H1 (cell line): Measurements from ENCODE around the gene RSU1. TPM values are rescaled to one million over a fixed set of nuclear protein-coding genes. Genes with fewer than 3 reads are reported as not detected.

ENCODE experiments used
- CTCF ChIA-PET: fragments of 300-600 bp; sonication (Branson Sonifier 250); formaldehyde crosslinking; loops from one replicate; lab custom pipeline; 2021; ENCODE audit not compliant: partially characterized antibody; lab: Charles Lee
- POLR2A ChIA-PET: fragments of 300-600 bp; sonication (Branson Sonifier 250); formaldehyde crosslinking; loops from one replicate; lab custom pipeline; 2021; ENCODE audit warnings: inconsistent platforms; ENCODE audit not compliant: partially characterized antibody; lab: Charles Lee
- DNase-seq, 2 experiments: peaks; one replicate each; pipeline versions ENCODE4 v3.0.0 to v3.0.0-alpha.2; 2010 to 2022; ENCODE audit warnings: low spot score in 2 of 2, low read depth in 1 of 2, mixed read lengths in 1 of 2
- FAIRE-seq: peaks from 2 replicates; lab custom pipeline; 2011; peaks lifted over from hg19 to GRCh38; lab: Jason Lieb, UNC
- H2AFZ ChIP-seq: 2 replicates; pipeline ENCODE4 v1.8.1; 2012; ENCODE audit warnings: low read length, inconsistent platforms
- H2AK5ac ChIP-seq: 2 replicates; pipeline ENCODE4 v1.6.1; 2013; ENCODE audit warnings: low read depth, low read length
- H2BK120ac ChIP-seq: replicated peaks from 2 replicates; pipeline ENCODE3; 2013; ENCODE audit warnings: low read depth, low read length, inconsistent platforms
- H2BK12ac ChIP-seq: 2 replicates; pipeline ENCODE4 v1.6.1; 2013; ENCODE audit warnings: low read depth, low read length
- H2BK15ac ChIP-seq: 2 replicates; pipeline ENCODE4 v1.6.1; 2013; ENCODE audit warnings: low read length
- H2BK20ac ChIP-seq: 2 replicates; pipeline ENCODE4 v1.6.1; 2013; ENCODE audit warnings: low read length
- H2BK5ac ChIP-seq: 2 replicates; pipeline ENCODE4 v1.6.1; 2013; ENCODE audit warnings: low read depth, low read length
- H3K14ac ChIP-seq: 2 replicates; pipeline ENCODE4 v1.6.1; 2013; ENCODE audit warnings: inconsistent platforms; ENCODE audit not compliant: insufficient read length
- H3K18ac ChIP-seq: 2 replicates; pipeline ENCODE4 v1.6.1; 2013; ENCODE audit warnings: low read length; ENCODE audit errors: extremely low read depth
- H3K23ac ChIP-seq: 2 replicates; pipeline ENCODE4 v1.6.1; 2013; ENCODE audit warnings: inconsistent platforms; ENCODE audit not compliant: insufficient read length
- H3K23me2 ChIP-seq: 2 replicates; pipeline ENCODE4 v1.6.1; 2013; ENCODE audit warnings: low read depth, low read length
- H3K27ac ChIP-seq: 2 replicates; pipeline ENCODE4 v1.6.1; 2011; ENCODE audit warnings: low read depth, low read length, inconsistent platforms
- H3K27me3 ChIP-seq, 4 experiments: replicated peaks in 1 of 4; 1 replicate in 1 of 4; 2 replicates in 3 of 4; pipeline versions ENCODE4 v1.6.1 to v1.8.1; 2011 to 2013; ENCODE audit warnings: low read length in 3 of 4, mild to moderate bottlenecking in 3 of 4, inconsistent platforms in 2 of 4, mixed read lengths in 2 of 4, moderate library complexity in 1 of 4; ENCODE audit not compliant: control insufficient read depth in 3 of 4, insufficient read depth in 3 of 4; ENCODE audit errors: extremely low read depth in 1 of 4
- H3K36me3 ChIP-seq, 4 experiments: 2 replicates each; pipeline versions ENCODE4 v1.6.1 to v1.8.1; 2011 to 2013; ENCODE audit warnings: mild to moderate bottlenecking in 4 of 4, low read length in 3 of 4, moderate library complexity in 2 of 4, control low read depth in 1 of 4, inconsistent platforms in 1 of 4; ENCODE audit not compliant: insufficient read depth in 4 of 4, control insufficient read depth in 2 of 4
- H3K4ac ChIP-seq: replicated peaks from 2 replicates; pipeline ENCODE3; 2013; ENCODE audit warnings: low read length, low read depth, mixed read lengths, inconsistent platforms; ENCODE audit not compliant: insufficient read length
- H3K4me1 ChIP-seq, 4 experiments: replicated peaks in 1 of 4; 1 replicate in 1 of 4; 2 replicates in 3 of 4; pipeline versions ENCODE4 v1.6.1 to v1.8.1; 2011 to 2013; ENCODE audit warnings: low read length in 3 of 4, inconsistent platforms in 2 of 4, mixed read lengths in 1 of 4; ENCODE audit not compliant: insufficient read depth in 4 of 4, control insufficient read depth in 3 of 4
- H3K4me2 ChIP-seq, 2 experiments: 2 replicates each; pipeline versions ENCODE4 v1.6.1 to v1.8.1; 2011 to 2013; ENCODE audit warnings: low read depth in 2 of 2, low read length in 2 of 2, control low read depth in 1 of 2, inconsistent platforms in 1 of 2, mild to moderate bottlenecking in 1 of 2; ENCODE audit not compliant: insufficient read depth in 1 of 2
- H3K4me3 ChIP-seq, 4 experiments: fragments of 200-600, 300-600 bp in 1 of 4; sonication (generic), shearing (Covaris generic), sonication (Bioruptor Twin) in 1 of 4; 2 replicates each; pipeline versions ENCODE4 v1.5.1 to v1.8.1; 2011 to 2016; ENCODE audit warnings: low read length in 4 of 4, low read depth in 3 of 4, control low read depth in 2 of 4, inconsistent platforms in 2 of 4, mild to moderate bottlenecking in 2 of 4, mixed read lengths in 1 of 4, moderate library complexity in 1 of 4; ENCODE audit not compliant: insufficient read depth in 2 of 4; ENCODE audit errors: extremely low read depth in 1 of 4
- H3K56ac ChIP-seq: replicated peaks from 2 replicates; pipeline ENCODE3; 2013; ENCODE audit warnings: low read depth, mild to moderate bottlenecking, mixed read lengths, low read length, inconsistent platforms; ENCODE audit not compliant: insufficient read length
- H3K79me1 ChIP-seq: 2 replicates; pipeline ENCODE4 v1.6.1; 2013; ENCODE audit warnings: low read depth, low read length, control low read depth
- H3K79me2 ChIP-seq, 2 experiments: 2 replicates each; pipeline versions ENCODE4 v1.6.1 to v1.8.1; 2012 to 2013; ENCODE audit warnings: low read length in 2 of 2, mild to moderate bottlenecking in 2 of 2, inconsistent platforms in 1 of 2; ENCODE audit not compliant: insufficient read depth in 2 of 2, control insufficient read depth in 1 of 2
- H3K9ac ChIP-seq, 4 experiments: replicated peaks in 1 of 4; 1 replicate in 1 of 4; 2 replicates in 3 of 4; pipeline versions ENCODE4 v1.6.1 to v1.8.1; 2011 to 2013; ENCODE audit warnings: low read depth in 3 of 4, low read length in 3 of 4, control low read depth in 2 of 4, mild to moderate bottlenecking in 2 of 4, moderate library complexity in 2 of 4, inconsistent platforms in 1 of 4; ENCODE audit errors: extremely low read depth in 1 of 4
- H3K9me3 ChIP-seq, 2 experiments: 2 replicates each; pipeline versions ENCODE4 v1.6.1 to v1.8.1; 2012 to 2013; ENCODE audit warnings: mild to moderate bottlenecking in 2 of 2, moderate library complexity in 2 of 2, control low read depth in 1 of 2, inconsistent platforms in 1 of 2, low read depth in 1 of 2, low read length in 1 of 2, mixed read lengths in 1 of 2; ENCODE audit not compliant: insufficient read depth in 2 of 2
- H4K20me1 ChIP-seq, 2 experiments: replicated peaks in 1 of 2; 2 replicates each; pipeline versions ENCODE3 to v1.8.1; 2011 to 2013; ENCODE audit warnings: inconsistent platforms in 2 of 2, low read length in 2 of 2, mild to moderate bottlenecking in 1 of 2; ENCODE audit not compliant: insufficient read depth in 2 of 2, control insufficient read depth in 1 of 2
- H4K5ac ChIP-seq: 2 replicates; pipeline ENCODE4 v1.6.1; 2013; ENCODE audit warnings: low read length, low read depth, mixed read lengths, inconsistent platforms; ENCODE audit not compliant: insufficient read length
- H4K8ac ChIP-seq: 2 replicates; pipeline ENCODE4 v1.8.0; 2013; ENCODE audit warnings: mild to moderate bottlenecking, moderate library complexity, low read length, inconsistent platforms; ENCODE audit not compliant: insufficient read depth; ENCODE audit errors: extremely low read depth
- H4K91ac ChIP-seq: replicated peaks from 2 replicates; pipeline ENCODE3; 2013; ENCODE audit warnings: low read length, mixed read lengths, inconsistent platforms; ENCODE audit not compliant: insufficient read length
- KDM1A ChIP-seq: fragments of 200-600, 300-600 bp; sonication (generic); IDR thresholded peaks from 2 replicates; pipeline ENCODE4 v1.7.1; 2016; ENCODE audit warnings: mild to moderate bottlenecking, low read length, borderline replicate concordance
- RAD21 ChIP-seq, 2 experiments: IDR thresholded peaks in 1 of 2; conservative IDR thresholded peaks in 1 of 2; 2 replicates each; pipeline ENCODE4 v1.6.1; 2011; ENCODE audit warnings: low read depth in 2 of 2, low read length in 2 of 2, improper control_type of control experiment in 1 of 2, inconsistent platforms in 1 of 2, mild to moderate bottlenecking in 1 of 2, moderate library complexity in 1 of 2
- SRF ChIP-seq: IDR thresholded peaks from 2 replicates; pipeline ENCODE4 v1.6.1; 2011; ENCODE audit warnings: mild to moderate bottlenecking, low read depth, low read length, moderate library complexity
- WGBS, 2 experiments: shearing (Covaris generic) in 1 of 2; methylation state at CpG; one replicate each; pipeline versions ENCODE4 v1.1.6 to v1.1.7; 2013 to 2015; ENCODE audit warnings: low lambda C conversion rate in 2 of 2, mixed read lengths in 2 of 2, inconsistent platforms in 1 of 2, low coverage in 1 of 2, missing lambda C conversion rate in 1 of 2; ENCODE audit not compliant: insufficient replicate concordance in 2 of 2, insufficient coverage in 1 of 2, insufficient read length in 1 of 2; ENCODE audit errors: extremely low coverage in 1 of 2, missing lambda C conversion rate in 1 of 2; 5-methylcytosine and 5-hydroxymethylcytosine counted together
- polyA plus RNA-seq, 7 experiments: library from polyadenylated mRNA; depleted of rRNA in 3 of 7; stranded (reverse) in 5 of 7; unstranded in 2 of 7; fragments of >200 nt in 5 of 7; fragments of 200-250 nt in 2 of 7; gene quantifications; 1 replicate in 5 of 7; 2 replicates in 1 of 7; 4 replicates in 1 of 7; pipeline versions ENCODE4 v1.2.1 to v1.2.3, GENCODE V29; 2011 to 2013; ENCODE audit warnings: missing spikeins in 2 of 7, mixed read lengths in 2 of 7
- total RNA-seq: library from RNA; stranded (reverse); fragmentation: NEBNext Ultra II Directional; extraction: Animal tissue kit (Norgen Biotek cat#: 25700); gene quantifications from 2 replicates; pipeline ENCODE4 v1.2.1, GENCODE V29; 2021
- TF ChIP-seq, protein P1 (sequence below), 3 experiments: IDR thresholded peaks; 1 replicate in 2 of 3; 2 replicates in 1 of 3; pipeline versions ENCODE4 v1.5.1 to v1.6.1; 2011; ENCODE audit warnings: low read length in 3 of 3, mild to moderate bottlenecking in 3 of 3, inconsistent platforms in 2 of 3, low read depth in 1 of 3, moderate library complexity in 1 of 3; ENCODE audit not compliant: insufficient read depth in 1 of 3; ENCODE audit errors: control extremely low read depth in 1 of 3

The RSU1 gene
- total and polyA plus RNA-seq, 2 of the 8 experiments (the other 6 are each of a cell fraction or from before 2014, with no cell fraction given), result 50.0 to 68.2 TPM

DNA sequence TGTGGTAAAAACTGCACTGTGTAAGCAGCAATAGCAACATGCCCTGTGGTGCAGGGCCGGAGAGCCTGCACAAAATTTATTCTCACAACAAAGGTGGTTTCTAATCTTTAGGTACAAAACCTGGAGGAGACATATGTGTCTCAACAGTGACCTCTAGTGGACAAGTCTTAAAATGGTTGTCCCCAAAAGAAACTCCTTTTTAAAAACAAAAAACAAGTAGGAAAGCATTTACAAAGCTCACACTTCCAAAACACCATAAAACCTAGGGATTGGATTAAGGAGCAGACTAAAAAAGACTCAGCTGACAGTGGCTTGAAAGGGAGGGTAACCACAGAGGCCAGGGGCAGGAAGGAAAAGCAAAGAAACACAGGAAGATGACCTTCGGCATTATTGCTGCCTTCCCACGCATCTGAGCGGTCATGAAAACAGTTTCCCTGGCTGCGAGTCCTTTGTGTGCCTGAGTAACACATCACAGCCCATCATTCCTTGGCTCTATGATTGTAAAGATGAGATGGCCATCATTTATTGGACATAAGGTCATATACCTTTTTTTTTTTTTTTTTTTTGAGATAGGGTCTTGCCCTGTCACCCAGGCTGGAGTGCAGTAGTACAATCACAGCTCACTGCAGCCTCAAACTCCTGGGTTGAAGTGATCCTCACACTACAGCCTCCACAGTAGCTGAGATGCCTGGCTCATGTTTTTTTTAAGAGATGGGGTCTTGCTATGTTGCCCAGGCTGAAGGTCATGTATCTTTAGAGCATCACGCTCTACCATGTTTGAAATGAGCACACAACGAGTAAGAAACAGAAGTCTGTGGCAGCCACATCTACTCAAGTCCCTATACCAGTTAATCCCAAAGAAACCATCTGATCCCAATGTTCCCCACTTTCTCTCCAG is 39.5 kb downstream of the RSU1 start:
- Histone ChIP-seq H3K18ac (no peak overlapping the region; the same call in 1 of the 2 replicates), H2BK15ac (no peak overlapping the region), H3K79me2 (no peaks in the 10 kb centered on the region), H4K8ac (no peak overlapping the region), H3K4me2 (no peak overlapping the region; a peak in 1 of 4 replicates), H3K4me1 (peaks cover 2 to 16% (median 7%) of the 10 kb centered on the region in 4 experiments), H3K79me1 (no peaks in the 10 kb centered on the region), H2BK20ac (no peak overlapping the region; the same call in 1 of the 2 replicates), H2AK5ac (no peak overlapping the region), H3K23me2 (no peaks in the 10 kb centered on the region), H2AFZ (peak overlapping the region; percentile 66; the same call in 1 of the 2 replicates), H3K4me3 (no peak overlapping the region), H3K23ac (no peak overlapping the region), H2BK5ac (peak overlapping the region; percentile 17; the same call in 1 of the 2 replicates), H3K27me3 (no peaks in the 10 kb centered on the region), H2BK120ac (no peak overlapping the region), H3K27ac (no peak overlapping the region), H4K20me1 (no peaks in the 10 kb centered on the region), H3K9ac (peak overlapping the region in 1 of 4 experiments; percentile 57; a peak in 1 of 7 replicates), H4K5ac (no peak overlapping the region), H4K91ac (no peak overlapping the region), H3K36me3 (no peaks in the 10 kb centered on the region), H3K9me3 (no peaks in the 10 kb centered on the region), H3K4ac (no peak overlapping the region), H3K56ac (no peak overlapping the region), H2BK12ac (peak overlapping the region; percentile 68; the same call in 1 of the 2 replicates), H3K14ac (no peak overlapping the region)
- ChIA-PET CTCF (interaction anchor here (0.6 to 1.4 kb wide), 25 partner anchors 9 to 884 kb away, joined by 3 to 7 read pairs (median 3); no protein-coding TSS in a partner anchor), POLR2A (no interaction called here)
- FAIRE-seq, result peak; percentile 83
- no peak for DNase-seq
- whole genome bisulfite sequencing, 2 experiments, result 86% methylated on average over 7 of the region's 7 CpGs; no CpG with 5 or more reads in 1 of the 2 experiments
- TF ChIP-seq KDM1A, result no peak
- TF ChIP-seq, protein P1, sequence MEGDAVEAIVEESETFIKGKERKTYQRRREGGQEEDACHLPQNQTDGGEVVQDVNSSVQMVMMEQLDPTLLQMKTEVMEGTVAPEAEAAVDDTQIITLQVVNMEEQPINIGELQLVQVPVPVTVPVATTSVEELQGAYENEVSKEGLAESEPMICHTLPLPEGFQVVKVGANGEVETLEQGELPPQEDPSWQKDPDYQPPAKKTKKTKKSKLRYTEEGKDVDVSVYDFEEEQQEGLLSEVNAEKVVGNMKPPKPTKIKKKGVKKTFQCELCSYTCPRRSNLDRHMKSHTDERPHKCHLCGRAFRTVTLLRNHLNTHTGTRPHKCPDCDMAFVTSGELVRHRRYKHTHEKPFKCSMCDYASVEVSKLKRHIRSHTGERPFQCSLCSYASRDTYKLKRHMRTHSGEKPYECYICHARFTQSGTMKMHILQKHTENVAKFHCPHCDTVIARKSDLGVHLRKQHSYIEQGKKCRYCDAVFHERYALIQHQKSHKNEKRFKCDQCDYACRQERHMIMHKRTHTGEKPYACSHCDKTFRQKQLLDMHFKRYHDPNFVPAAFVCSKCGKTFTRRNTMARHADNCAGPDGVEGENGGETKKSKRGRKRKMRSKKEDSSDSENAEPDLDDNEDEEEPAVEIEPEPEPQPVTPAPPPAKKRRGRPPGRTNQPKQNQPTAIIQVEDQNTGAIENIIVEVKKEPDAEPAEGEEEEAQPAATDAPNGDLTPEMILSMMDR (IDR thresholded peaks at IDR 0.05; ENCODE audit: control extremely low read depth in 1 of 3, insufficient read depth in 1 of 3, low read depth in 1 of 3, low read length in 3 of 3), result peak in 2 of 3 experiments; percentile 46 to 54; a peak in 2 of 4 replicates
- TF ChIP-seq SRF, result no peak
- peak; percentile 79 for TF ChIP-seq RAD21 (IDR thresholded peaks at IDR 0.05 in 1 of 2, conservative IDR thresholded peaks at IDR 0.05 in 1 of 2; ENCODE audit: low read depth in 2 of 2, low read length in 2 of 2)
